ENCODE results near the gene GABARAPL1.

GABARAPL1 gene

GRCh38 chr12:10227648-10228047, 15.0 kb downstream of the GABARAPL1 start:
- DNase-seq (ENCODE audit: low read depth in 3 of 3, low spot score in 1 of 3), result no peak

GRCh38 chr12:10234562-10234961, 21.9 kb downstream of the GABARAPL1 start:
- DNase-seq (ENCODE audit: low read depth in 3 of 3, low spot score in 1 of 3), result no peak

GRCh38 chr12:10235761-10236631, 23.3 kb downstream of the GABARAPL1 start:
- DNase-seq (ENCODE audit: low read depth in 3 of 3, low spot score in 1 of 3), result peak in 1 of 3 donors; percentile 38

- DNase-seq (ENCODE audit: low read depth in 3 of 3, low spot score in 1 of 3), result no peak
These were observed 24.0 kb downstream of the GABARAPL1 start for GRCh38 chr12:10236720-10237119.

GRCh38 chr12:10238526-10238925, 25.8 kb downstream of the GABARAPL1 start:
- DNase-seq (ENCODE audit: low read depth in 3 of 3, low spot score in 1 of 3), result no peak

- DNase-seq (ENCODE audit: low read depth in 3 of 3, low spot score in 1 of 3), result no peak
These were observed 28.6 kb downstream of the GABARAPL1 start for GRCh38 chr12:10241290-10241689.

GRCh38 chr12:10241727-10242126, 29.1 kb downstream of the GABARAPL1 start:
- no peak for DNase-seq (ENCODE audit: low read depth in 3 of 3, low spot score in 1 of 3)

- no peak for DNase-seq (ENCODE audit: low read depth in 3 of 3, low spot score in 1 of 3)
These were observed 29.9 kb downstream of the GABARAPL1 start for GRCh38 chr12:10242539-10242938.

GRCh38 chr12:10243818-10244520, 31.3 kb downstream of the GABARAPL1 start:
- DNase-seq (ENCODE audit: low read depth in 3 of 3, low spot score in 1 of 3), result no peak

- no peak for DNase-seq (ENCODE audit: low read depth in 3 of 3, low spot score in 1 of 3)
These were observed 34.9 kb downstream of the GABARAPL1 start for GRCh38 chr12:10247436-10248058.

- DNase-seq (ENCODE audit: low read depth in 3 of 3, low spot score in 1 of 3), result no peak
These were observed 37.2 kb downstream of the GABARAPL1 start for GRCh38 chr12:10249690-10250455.

GRCh38 chr12:10251669-10252068, 39.0 kb downstream of the GABARAPL1 start:
- no peak for DNase-seq (ENCODE audit: low read depth in 3 of 3, low spot score in 1 of 3)

GRCh38 chr12:10252201-10252600, 39.5 kb downstream of the GABARAPL1 start:
- DNase-seq (ENCODE audit: low read depth in 3 of 3, low spot score in 1 of 3), result no peak

GRCh38 chr12:10256064-10256463, 43.4 kb downstream of the GABARAPL1 start:
- no peak for DNase-seq (ENCODE audit: low read depth in 3 of 3, low spot score in 1 of 3)

GRCh38 chr12:10260927-10261326, 48.2 kb downstream of the GABARAPL1 start:
- DNase-seq (ENCODE audit: low read depth in 3 of 3, low spot score in 1 of 3), result no peak

GRCh38 chr12:10268037-10268436, 55.4 kb downstream of the GABARAPL1 start:
- DNase-seq (ENCODE audit: low read depth in 3 of 3, low spot score in 1 of 3), result no peak

- no peak for DNase-seq (ENCODE audit: low read depth in 3 of 3, low spot score in 1 of 3)
These were observed 59.8 kb downstream of the GABARAPL1 start for GRCh38 chr12:10272467-10272866.

Measured in stimulated activated CD4-positive, alpha-beta T cell treated with anti-CD3 and anti-CD28 coated beads, TNF-alpha, amount 100 ng/mL, for 1 hour (primary cell).